Liver (tissue), 9 donors: ENCODE measurements around the gene SCUBE1. TPM values are rescaled to one million over a fixed set of nuclear protein-coding genes. Genes with fewer than 3 reads are reported as not detected.

ENCODE experiments used
- DNase-seq: peaks from one replicate; pipeline ENCODE4 v3.0.0-alpha.2; 2017; ENCODE audit warnings: low spot score
- H3K27ac ChIP-seq, 2 donors: one replicate each; pipeline ENCODE4 v1.7.0; 2013; ENCODE audit warnings: inconsistent platforms in 2 of 2, low read length in 2 of 2, control low read depth in 1 of 2, low read depth in 1 of 2, mild to moderate bottlenecking in 1 of 2
- H3K27me3 ChIP-seq, 4 donors: one replicate each; pipeline versions ENCODE4 v1.6.1 to v1.7.0; 2013; ENCODE audit warnings: low read length in 3 of 4, inconsistent platforms in 1 of 4, mild to moderate bottlenecking in 1 of 4, moderate library complexity in 1 of 4; ENCODE audit not compliant: control insufficient read depth in 4 of 4, insufficient read depth in 4 of 4
- H3K36me3 ChIP-seq, 4 donors: one replicate each; pipeline versions ENCODE4 v1.6.1 to v1.7.0; 2013; ENCODE audit warnings: low read length in 3 of 4, mild to moderate bottlenecking in 3 of 4, low read depth in 1 of 4, moderate library complexity in 1 of 4; ENCODE audit not compliant: control insufficient read depth in 4 of 4, insufficient read depth in 3 of 4
- H3K4me1 ChIP-seq, 4 donors: one replicate each; pipeline versions ENCODE4 v1.6.1 to v1.7.0; 2013; ENCODE audit warnings: low read length in 3 of 4, mild to moderate bottlenecking in 3 of 4, moderate library complexity in 1 of 4; ENCODE audit not compliant: control insufficient read depth in 4 of 4, insufficient read depth in 4 of 4
- H3K4me3 ChIP-seq, 3 donors: one replicate each; pipeline versions ENCODE4 v1.6.1 to v1.7.0; 2013; ENCODE audit warnings: low read length in 3 of 3, control low read depth in 1 of 3, low read depth in 1 of 3, mild to moderate bottlenecking in 1 of 3
- H3K9ac ChIP-seq, 2 donors: one replicate each; pipeline ENCODE4 v1.7.0; 2013; ENCODE audit warnings: low read length in 2 of 2, mild to moderate bottlenecking in 2 of 2, moderate library complexity in 2 of 2, control low read depth in 1 of 2, low read depth in 1 of 2
- H3K9me3 ChIP-seq, 4 donors: one replicate each; pipeline versions ENCODE4 v1.6.1 to v1.7.0; 2013; ENCODE audit warnings: low read length in 3 of 4; ENCODE audit not compliant: control insufficient read depth in 4 of 4
- FOXA1 ChIP-seq: IDR thresholded peaks from 2 replicates; pipeline ENCODE4 v1.6.1; 2016; ENCODE audit warnings: antibody characterized with exemption
- HNF4G ChIP-seq: IDR thresholded peaks from 2 replicates; pipeline ENCODE4 v1.6.1; 2016; ENCODE audit warnings: antibody characterized with exemption
- JUND ChIP-seq, 2 donors: IDR thresholded peaks; 2 replicates each; pipeline ENCODE4 v1.6.1; 2016; ENCODE audit warnings: antibody characterized with exemption in 2 of 2
- NR2F2 ChIP-seq: IDR thresholded peaks from 2 replicates; pipeline ENCODE4 v1.6.1; 2016; ENCODE audit warnings: antibody characterized with exemption
- SP1 ChIP-seq: IDR thresholded peaks from 2 replicates; pipeline ENCODE4 v1.6.1; 2018; ENCODE audit warnings: antibody characterized with exemption, mild to moderate bottlenecking
- YY1 ChIP-seq: IDR thresholded peaks from 2 replicates; pipeline ENCODE4 v1.6.1; 2016; ENCODE audit warnings: antibody characterized with exemption, mild to moderate bottlenecking
- WGBS: extraction: QIAGEN DNeasy Blood & Tissue Kit; methylation state at CpG from one replicate; pipeline ENCODE4 v1.1.7; 2013; 5-methylcytosine and 5-hydroxymethylcytosine counted together
- polyA plus RNA-seq, 2 donors: library from polyadenylated mRNA; stranded (reverse) in 1 of 2; unstranded in 1 of 2; fragments of 200-250 nt in 1 of 2; fragments of >200 nt in 1 of 2; fragmentation: Nextera tagmentation in 1 of 2; extraction: Ambion mirVana in 1 of 2; gene quantifications; one replicate each; pipeline versions ENCODE4 v1.2.1 to v1.2.3, GENCODE V29; 2013 to 2015
- total RNA-seq, 2 donors: library from RNA; depleted of rRNA; stranded (reverse); fragments of >200 nt; gene quantifications; one replicate each; pipeline ENCODE4 v1.2.3, GENCODE V29; 2014
- TF ChIP-seq, protein P1 (sequence below): IDR thresholded peaks from 2 replicates; pipeline ENCODE4 v1.6.1; 2016; ENCODE audit warnings: antibody characterized with exemption
- TF ChIP-seq, protein P2 (sequence below): IDR thresholded peaks from 2 replicates; pipeline ENCODE4 v1.6.1; 2016; ENCODE audit warnings: antibody characterized with exemption, mild to moderate bottlenecking
- TF ChIP-seq, protein P3 (sequence below): IDR thresholded peaks from 2 replicates; pipeline ENCODE4 v1.6.1; 2016; ENCODE audit warnings: antibody characterized with exemption
- donor health status: healthy.
- donor health status: healthy.
- donor health status: healthy.
- donor health status: healthy.
- donor health status: healthy.

Gene SCUBE1
- total and polyA plus RNA-seq, 4 donors = 0.07 to 0.46 (median 0.08) TPM; not detected in 1

GRCh38 chr22:43171019-43171491 is 172.1 kb downstream of the SCUBE1 start:
- no peak overlapping the region for H3K9ac ChIP-seq
- H3K4me3 ChIP-seq = no peak overlapping the region
- no peak for DNase-seq
- no peaks in the 10 kb centered on the region for H3K27me3 ChIP-seq
- WGBS = 84% methylated on average over 14 of the region's 14 CpGs
- no peak overlapping the region for H3K27ac ChIP-seq
- TF ChIP-seq SP1 = no peak
- no peak for TF ChIP-seq HNF4G
- no peak for TF ChIP-seq YY1
- TF ChIP-seq, protein P1, sequence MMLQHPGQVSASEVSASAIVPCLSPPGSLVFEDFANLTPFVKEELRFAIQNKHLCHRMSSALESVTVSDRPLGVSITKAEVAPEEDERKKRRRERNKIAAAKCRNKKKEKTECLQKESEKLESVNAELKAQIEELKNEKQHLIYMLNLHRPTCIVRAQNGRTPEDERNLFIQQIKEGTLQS = no peak
- no peak for TF ChIP-seq NR2F2
- TF ChIP-seq, protein P2, sequence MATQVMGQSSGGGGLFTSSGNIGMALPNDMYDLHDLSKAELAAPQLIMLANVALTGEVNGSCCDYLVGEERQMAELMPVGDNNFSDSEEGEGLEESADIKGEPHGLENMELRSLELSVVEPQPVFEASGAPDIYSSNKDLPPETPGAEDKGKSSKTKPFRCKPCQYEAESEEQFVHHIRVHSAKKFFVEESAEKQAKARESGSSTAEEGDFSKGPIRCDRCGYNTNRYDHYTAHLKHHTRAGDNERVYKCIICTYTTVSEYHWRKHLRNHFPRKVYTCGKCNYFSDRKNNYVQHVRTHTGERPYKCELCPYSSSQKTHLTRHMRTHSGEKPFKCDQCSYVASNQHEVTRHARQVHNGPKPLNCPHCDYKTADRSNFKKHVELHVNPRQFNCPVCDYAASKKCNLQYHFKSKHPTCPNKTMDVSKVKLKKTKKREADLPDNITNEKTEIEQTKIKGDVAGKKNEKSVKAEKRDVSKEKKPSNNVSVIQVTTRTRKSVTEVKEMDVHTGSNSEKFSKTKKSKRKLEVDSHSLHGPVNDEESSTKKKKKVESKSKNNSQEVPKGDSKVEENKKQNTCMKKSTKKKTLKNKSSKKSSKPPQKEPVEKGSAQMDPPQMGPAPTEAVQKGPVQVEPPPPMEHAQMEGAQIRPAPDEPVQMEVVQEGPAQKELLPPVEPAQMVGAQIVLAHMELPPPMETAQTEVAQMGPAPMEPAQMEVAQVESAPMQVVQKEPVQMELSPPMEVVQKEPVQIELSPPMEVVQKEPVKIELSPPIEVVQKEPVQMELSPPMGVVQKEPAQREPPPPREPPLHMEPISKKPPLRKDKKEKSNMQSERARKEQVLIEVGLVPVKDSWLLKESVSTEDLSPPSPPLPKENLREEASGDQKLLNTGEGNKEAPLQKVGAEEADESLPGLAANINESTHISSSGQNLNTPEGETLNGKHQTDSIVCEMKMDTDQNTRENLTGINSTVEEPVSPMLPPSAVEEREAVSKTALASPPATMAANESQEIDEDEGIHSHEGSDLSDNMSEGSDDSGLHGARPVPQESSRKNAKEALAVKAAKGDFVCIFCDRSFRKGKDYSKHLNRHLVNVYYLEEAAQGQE = no peak
- no peak for TF ChIP-seq JUND (IDR thresholded peaks at IDR 0.05)
- no peaks in the 10 kb centered on the region for H3K4me1 ChIP-seq
- no peaks in the 10 kb centered on the region for H3K9me3 ChIP-seq
- peaks cover 14 to 61% (median 19%) of the 10 kb centered on the region in 4 donors for H3K36me3 ChIP-seq

DNA sequence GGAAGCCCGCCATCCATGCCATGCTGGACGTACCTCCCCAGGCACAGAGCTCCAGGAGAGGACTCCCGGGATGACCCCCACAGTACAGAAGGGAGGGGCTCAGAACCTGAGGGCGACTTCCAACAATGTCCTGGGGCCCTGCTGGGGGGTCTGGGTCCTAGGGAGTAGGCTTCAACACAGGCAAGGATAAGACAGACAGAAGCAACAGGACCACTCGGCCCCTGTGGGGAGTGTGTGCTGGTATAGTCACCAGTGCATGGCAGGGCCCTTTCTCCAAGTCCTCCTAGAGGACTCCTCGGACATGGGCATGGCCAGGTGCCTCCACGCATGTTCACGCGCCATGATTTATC is 173.1 kb downstream of the SCUBE1 start:
- TF ChIP-seq NR2F2 (no peak), FOXA1 (no peak), YY1 (no peak), SP1 (no peak)
- TF ChIP-seq, protein P2 = no peak
- TF ChIP-seq, protein P3, sequence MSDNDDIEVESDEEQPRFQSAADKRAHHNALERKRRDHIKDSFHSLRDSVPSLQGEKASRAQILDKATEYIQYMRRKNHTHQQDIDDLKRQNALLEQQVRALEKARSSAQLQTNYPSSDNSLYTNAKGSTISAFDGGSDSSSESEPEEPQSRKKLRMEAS = no peak
- no peaks in the 10 kb centered on the region for H3K4me1 ChIP-seq
- no peaks in the 10 kb centered on the region for H3K9me3 ChIP-seq
- no peak overlapping the region for H3K9ac ChIP-seq
- no peaks in the 10 kb centered on the region for H3K27me3 ChIP-seq
- peaks cover 14 to 54% (median 19%) of the 10 kb centered on the region in 4 donors for H3K36me3 ChIP-seq
- H3K27ac ChIP-seq = no peak overlapping the region
- WGBS = 96% methylated on average over 9 of the region's 9 CpGs
- no peak overlapping the region for H3K4me3 ChIP-seq
- no peak for DNase-seq
